ENCODE measurements around the gene MAPK8IP2.

DNA sequence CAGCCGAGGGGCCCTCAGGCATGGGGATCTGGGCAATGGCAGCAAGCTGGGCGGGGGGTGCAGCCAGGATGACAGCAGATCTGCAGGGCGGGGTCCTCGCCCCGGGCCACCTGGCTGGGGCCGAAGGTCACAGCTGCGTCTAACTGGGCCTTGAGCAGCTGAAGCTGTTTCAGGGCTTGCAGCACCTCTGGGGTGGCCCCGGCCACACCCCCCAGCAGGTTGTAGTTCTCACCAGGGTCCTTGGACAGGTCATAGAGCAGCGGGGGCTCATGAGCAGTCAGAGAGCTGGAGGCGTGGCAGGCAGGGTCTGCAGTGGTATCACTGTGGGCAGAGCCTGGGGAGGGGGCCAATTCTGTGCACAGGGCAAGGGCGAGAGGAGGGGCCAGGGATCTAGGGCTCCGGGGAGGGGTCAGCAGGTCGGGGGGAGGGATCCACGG is 24.6 kb downstream of the MAPK8IP2 start:
- TF ChIP-seq, protein P1, sequence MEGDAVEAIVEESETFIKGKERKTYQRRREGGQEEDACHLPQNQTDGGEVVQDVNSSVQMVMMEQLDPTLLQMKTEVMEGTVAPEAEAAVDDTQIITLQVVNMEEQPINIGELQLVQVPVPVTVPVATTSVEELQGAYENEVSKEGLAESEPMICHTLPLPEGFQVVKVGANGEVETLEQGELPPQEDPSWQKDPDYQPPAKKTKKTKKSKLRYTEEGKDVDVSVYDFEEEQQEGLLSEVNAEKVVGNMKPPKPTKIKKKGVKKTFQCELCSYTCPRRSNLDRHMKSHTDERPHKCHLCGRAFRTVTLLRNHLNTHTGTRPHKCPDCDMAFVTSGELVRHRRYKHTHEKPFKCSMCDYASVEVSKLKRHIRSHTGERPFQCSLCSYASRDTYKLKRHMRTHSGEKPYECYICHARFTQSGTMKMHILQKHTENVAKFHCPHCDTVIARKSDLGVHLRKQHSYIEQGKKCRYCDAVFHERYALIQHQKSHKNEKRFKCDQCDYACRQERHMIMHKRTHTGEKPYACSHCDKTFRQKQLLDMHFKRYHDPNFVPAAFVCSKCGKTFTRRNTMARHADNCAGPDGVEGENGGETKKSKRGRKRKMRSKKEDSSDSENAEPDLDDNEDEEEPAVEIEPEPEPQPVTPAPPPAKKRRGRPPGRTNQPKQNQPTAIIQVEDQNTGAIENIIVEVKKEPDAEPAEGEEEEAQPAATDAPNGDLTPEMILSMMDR (optimal IDR thresholded peaks at IDR 0.05 in 1 of 3, IDR thresholded peaks at IDR 0.05 in 1 of 3, conservative IDR thresholded peaks at IDR 0.05 in 1 of 3; ENCODE audit: extremely low read depth in 1 of 3, insufficient read depth in 2 of 3, low read length in 3 of 3), result no peak
- no peak for TF ChIP-seq EZH2 (IDR thresholded peaks at IDR 0.05; ENCODE audit: low read length)

Measured in keratinocyte (primary cell).